NB4 (cell line): ENCODE measurements around the gene LRPPRC.

Experiments used
- MYC ChIP-seq: IDR thresholded peaks from 2 replicates; pipeline ENCODE4 v1.6.1; 2011; ENCODE audit warnings: low read depth, low read length
- POLR2A ChIP-seq: IDR thresholded peaks from 2 replicates; pipeline ENCODE4 v1.6.1; 2011; ENCODE audit warnings: mild to moderate bottlenecking; ENCODE audit not compliant: insufficient read length; ENCODE audit errors: extremely low read depth
- TF ChIP-seq, protein P1 (sequence below): IDR thresholded peaks from one replicate; pipeline ENCODE4 v1.5.1; 2012; ENCODE audit warnings: low read depth, low read length

DNA sequence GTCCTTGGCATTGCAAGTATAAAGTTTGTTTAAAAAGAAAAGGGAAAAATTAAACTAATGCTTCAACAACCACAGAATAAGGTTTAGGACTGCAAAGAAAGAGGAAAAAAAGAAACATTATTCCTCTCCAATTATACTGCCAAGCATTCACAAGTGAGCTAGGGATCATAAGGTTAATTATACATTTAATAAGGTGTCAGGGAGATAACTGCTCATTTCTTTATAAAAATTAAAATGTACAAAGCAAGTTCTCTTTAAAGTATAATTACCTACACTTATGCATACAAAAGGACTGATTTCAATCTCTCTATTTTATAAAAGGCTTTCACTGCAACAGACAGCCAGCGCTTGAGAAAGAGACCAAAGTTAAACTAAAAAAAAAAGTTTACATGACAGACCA is 98.9 kb downstream of the LRPPRC start:
- TF ChIP-seq, protein P1, sequence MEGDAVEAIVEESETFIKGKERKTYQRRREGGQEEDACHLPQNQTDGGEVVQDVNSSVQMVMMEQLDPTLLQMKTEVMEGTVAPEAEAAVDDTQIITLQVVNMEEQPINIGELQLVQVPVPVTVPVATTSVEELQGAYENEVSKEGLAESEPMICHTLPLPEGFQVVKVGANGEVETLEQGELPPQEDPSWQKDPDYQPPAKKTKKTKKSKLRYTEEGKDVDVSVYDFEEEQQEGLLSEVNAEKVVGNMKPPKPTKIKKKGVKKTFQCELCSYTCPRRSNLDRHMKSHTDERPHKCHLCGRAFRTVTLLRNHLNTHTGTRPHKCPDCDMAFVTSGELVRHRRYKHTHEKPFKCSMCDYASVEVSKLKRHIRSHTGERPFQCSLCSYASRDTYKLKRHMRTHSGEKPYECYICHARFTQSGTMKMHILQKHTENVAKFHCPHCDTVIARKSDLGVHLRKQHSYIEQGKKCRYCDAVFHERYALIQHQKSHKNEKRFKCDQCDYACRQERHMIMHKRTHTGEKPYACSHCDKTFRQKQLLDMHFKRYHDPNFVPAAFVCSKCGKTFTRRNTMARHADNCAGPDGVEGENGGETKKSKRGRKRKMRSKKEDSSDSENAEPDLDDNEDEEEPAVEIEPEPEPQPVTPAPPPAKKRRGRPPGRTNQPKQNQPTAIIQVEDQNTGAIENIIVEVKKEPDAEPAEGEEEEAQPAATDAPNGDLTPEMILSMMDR, result no peak
- no peak for TF ChIP-seq POLR2A
- TF ChIP-seq MYC, result no peak
